ENCODE measurements around the gene GEMIN5. TPM values are rescaled to one million over a fixed set of nuclear protein-coding genes. Genes with fewer than 3 reads are reported as not detected.

Gene GEMIN5
- total and polyA plus RNA-seq, 2 donors from 2014 or later, result 3.5 to 14.8 TPM

- TF ChIP-seq CTCF (IDR thresholded peaks at IDR 0.05; ENCODE audit: borderline replicate concordance, extremely low read depth, insufficient read depth), result no peak
- Histone ChIP-seq H3K9ac (ENCODE audit: low read length in 3 of 3) (no peak overlapping the region), H3K4me1 (ENCODE audit: control insufficient read depth in 2 of 3, insufficient read depth in 2 of 3, low read depth in 1 of 3, low read length in 3 of 3) (peaks cover 0 to 11% (median 7%) of the 10 kb centered on the region in 3 donors), H3K27ac (ENCODE audit: low read depth in 2 of 2, low read length in 2 of 2) (no peak overlapping the region), H3K4me3 (ENCODE audit: low read length in 3 of 3) (no peak overlapping the region), H3K36me3 (ENCODE audit: control insufficient read depth in 2 of 3, insufficient read depth in 3 of 3, low read length in 3 of 3) (no peaks in the 10 kb centered on the region), H3K27me3 (ENCODE audit: control insufficient read depth, insufficient read depth, low read length) (no peaks in the 10 kb centered on the region), H3K9me3 (ENCODE audit: control insufficient read depth in 2 of 3, insufficient read depth in 1 of 3, low read length in 3 of 3) (no peaks in the 10 kb centered on the region)
- intact Hi-C loops (cut with DNase I), result no loop called here
- no peak for FAIRE-seq
- DNase-seq, result no peak
These were observed 93.2 kb downstream of the GEMIN5 start for GRCh38 chr5:154844809-154845208.

DNA sequence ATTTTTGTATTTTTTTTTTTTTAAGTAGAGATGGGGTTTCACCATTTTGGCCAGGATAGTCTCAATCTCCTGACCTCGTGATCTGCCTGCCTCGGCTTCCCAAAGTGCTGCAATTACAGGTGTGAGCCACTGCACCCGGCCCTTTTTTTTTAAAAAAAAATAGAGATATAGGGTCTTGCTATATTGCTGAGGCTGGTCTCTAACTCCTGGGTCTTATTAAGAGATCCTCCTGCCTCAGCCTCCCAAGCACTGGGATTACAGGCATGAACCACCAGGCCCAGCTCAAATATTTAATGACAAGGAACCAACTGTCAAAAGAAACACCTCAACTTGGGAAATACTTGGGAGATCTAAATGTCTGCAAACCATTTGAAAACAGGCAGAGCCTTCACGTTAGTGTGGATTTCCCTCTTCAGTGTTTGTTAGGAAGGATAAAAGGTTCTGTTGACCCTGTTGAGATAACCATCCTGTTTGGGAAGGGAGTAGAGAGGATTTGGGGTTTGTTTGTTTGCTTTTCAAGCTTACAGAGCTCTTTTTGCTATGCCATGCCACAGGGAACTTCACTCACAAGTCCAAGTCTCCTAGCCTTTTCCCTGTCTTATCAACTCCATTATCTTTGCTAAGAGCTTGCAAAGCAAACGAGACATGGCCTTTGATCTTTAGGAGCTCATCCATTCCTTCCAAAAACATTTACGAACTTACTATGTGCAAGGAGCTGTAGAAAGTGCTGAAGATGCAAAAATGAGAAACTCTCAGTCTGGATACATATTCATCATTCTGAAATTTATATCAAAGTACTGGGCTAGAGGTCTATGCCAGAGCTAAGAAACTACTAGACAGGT is 95.1 kb downstream of the GEMIN5 start:
- no peaks in the 10 kb centered on the region for H3K36me3 ChIP-seq (ENCODE audit: control insufficient read depth in 2 of 3, insufficient read depth in 3 of 3, low read length in 3 of 3)
- intact Hi-C loops (cut with DNase I), result no loop called here
- H3K9me3 ChIP-seq (ENCODE audit: control insufficient read depth in 2 of 3, insufficient read depth in 1 of 3, low read length in 3 of 3), result no peaks in the 10 kb centered on the region
- H3K4me1 ChIP-seq (ENCODE audit: control insufficient read depth in 2 of 3, insufficient read depth in 2 of 3, low read depth in 1 of 3, low read length in 3 of 3), result peaks cover 0 to 6% (median 0%) of the 10 kb centered on the region in 3 donors
- H3K4me3 ChIP-seq (ENCODE audit: low read length in 3 of 3), result no peak overlapping the region
- no peak overlapping the region for H3K27ac ChIP-seq (ENCODE audit: low read depth in 2 of 2, low read length in 2 of 2)
- no peak overlapping the region for H3K9ac ChIP-seq (ENCODE audit: low read length in 3 of 3)
- TF ChIP-seq CTCF (IDR thresholded peaks at IDR 0.05; ENCODE audit: borderline replicate concordance, extremely low read depth, insufficient read depth), result no peak
- DNase-seq (no peak), FAIRE-seq (no peak)
- H3K27me3 ChIP-seq (ENCODE audit: control insufficient read depth, insufficient read depth, low read length), result no peaks in the 10 kb centered on the region

GRCh38 chr5:154841273-154841661 is 96.7 kb downstream of the GEMIN5 start:
- Histone ChIP-seq H3K36me3 (ENCODE audit: control insufficient read depth in 2 of 3, insufficient read depth in 3 of 3, low read length in 3 of 3) (peaks cover 0 to 2% (median 0%) of the 10 kb centered on the region in 3 donors), H3K9me3 (ENCODE audit: control insufficient read depth in 2 of 3, insufficient read depth in 1 of 3, low read length in 3 of 3) (no peaks in the 10 kb centered on the region), H3K4me1 (ENCODE audit: control insufficient read depth in 2 of 3, insufficient read depth in 2 of 3, low read depth in 1 of 3, low read length in 3 of 3) (peaks cover 0 to 6% (median 0%) of the 10 kb centered on the region in 3 donors), H3K4me3 (ENCODE audit: low read length in 3 of 3) (no peak overlapping the region), H3K27me3 (ENCODE audit: control insufficient read depth, insufficient read depth, low read length) (no peaks in the 10 kb centered on the region), H3K9ac (ENCODE audit: low read length in 3 of 3) (no peak overlapping the region), H3K27ac (ENCODE audit: low read depth in 2 of 2, low read length in 2 of 2) (no peak overlapping the region)
- FAIRE-seq (no peak), DNase-seq (no peak)
- intact Hi-C loops (cut with DNase I), result no loop called here
- no peak for TF ChIP-seq CTCF (IDR thresholded peaks at IDR 0.05; ENCODE audit: borderline replicate concordance, extremely low read depth, insufficient read depth)
